HG03103 (cell line): ENCODE data around the gene SLC44A2.

ENCODE experiments used
- ATAC-seq: cut with Tn5 transposase; IDR thresholded peaks from one replicate; pipeline ENCODE4 v1.9.1; 2021; ENCODE audit warnings: low read depth; ENCODE audit not compliant: unreplicated experiment

The SLC44A2 gene

GRCh38 chr19:10625003-10625761, at the start of gene SLC44A2:
TSS of gene SLC44A2 (plus strand) at chr19:10625553. CDS start at chr19:10625634, 81 bp downstream.
- no peak for ATAC-seq

DNA sequence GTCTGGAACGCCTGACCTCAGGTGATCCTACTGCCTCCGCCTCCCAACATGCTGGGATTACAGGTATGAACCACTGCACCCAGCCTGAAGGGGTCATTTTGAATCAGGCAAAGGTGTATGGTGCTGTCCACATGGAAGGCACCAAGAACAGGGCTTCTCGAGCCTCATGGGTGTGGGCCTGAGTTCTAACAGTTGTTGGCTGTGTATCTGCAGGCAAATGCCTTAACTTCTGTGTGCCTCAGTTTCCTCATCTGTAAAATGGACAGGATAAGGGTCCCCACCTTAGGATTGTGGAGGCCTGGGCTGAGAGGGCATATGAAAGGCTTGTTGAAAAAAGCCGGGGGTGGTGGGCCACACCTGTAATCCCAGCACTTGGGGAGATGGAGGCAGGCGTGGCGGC, 47.4 kb upstream of the SLC44A2 start:
- no peak for ATAC-seq

DNA sequence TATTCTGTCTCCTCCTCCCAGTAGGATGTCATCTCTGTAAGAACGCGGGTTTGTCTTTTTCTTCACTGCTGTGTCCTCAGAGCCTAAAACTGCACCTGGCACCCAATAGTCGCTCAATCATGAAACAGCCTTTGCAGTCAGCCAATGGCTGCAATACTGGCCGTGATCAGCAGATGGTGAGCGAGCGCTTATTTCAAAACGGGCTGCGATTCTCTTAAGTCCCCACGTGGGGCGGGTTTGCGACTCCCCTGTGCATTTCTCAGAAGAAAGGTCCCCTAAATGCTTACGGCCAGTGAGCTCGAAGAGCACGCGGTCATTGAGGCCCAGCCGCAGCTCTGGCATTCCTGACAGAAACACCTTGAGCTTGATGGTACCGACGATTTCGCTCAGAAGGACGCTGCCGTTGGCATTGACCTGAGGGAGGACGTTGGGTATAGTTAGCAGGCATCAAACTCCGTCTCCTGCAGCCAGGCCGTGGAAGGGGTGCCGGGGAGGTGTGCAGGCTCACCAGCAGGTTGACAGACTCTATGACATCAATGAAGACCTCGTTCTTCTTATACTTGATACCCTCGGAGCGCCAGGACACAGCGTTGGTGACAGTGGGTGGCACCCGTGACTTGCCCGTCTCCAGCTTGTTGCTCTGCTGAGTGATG, 44.2 kb upstream of the SLC44A2 start:
- no peak for ATAC-seq

- ATAC-seq, result no peak
These were observed 43.3 kb upstream of the SLC44A2 start for GRCh38 chr19:10582091-10582490.

DNA sequence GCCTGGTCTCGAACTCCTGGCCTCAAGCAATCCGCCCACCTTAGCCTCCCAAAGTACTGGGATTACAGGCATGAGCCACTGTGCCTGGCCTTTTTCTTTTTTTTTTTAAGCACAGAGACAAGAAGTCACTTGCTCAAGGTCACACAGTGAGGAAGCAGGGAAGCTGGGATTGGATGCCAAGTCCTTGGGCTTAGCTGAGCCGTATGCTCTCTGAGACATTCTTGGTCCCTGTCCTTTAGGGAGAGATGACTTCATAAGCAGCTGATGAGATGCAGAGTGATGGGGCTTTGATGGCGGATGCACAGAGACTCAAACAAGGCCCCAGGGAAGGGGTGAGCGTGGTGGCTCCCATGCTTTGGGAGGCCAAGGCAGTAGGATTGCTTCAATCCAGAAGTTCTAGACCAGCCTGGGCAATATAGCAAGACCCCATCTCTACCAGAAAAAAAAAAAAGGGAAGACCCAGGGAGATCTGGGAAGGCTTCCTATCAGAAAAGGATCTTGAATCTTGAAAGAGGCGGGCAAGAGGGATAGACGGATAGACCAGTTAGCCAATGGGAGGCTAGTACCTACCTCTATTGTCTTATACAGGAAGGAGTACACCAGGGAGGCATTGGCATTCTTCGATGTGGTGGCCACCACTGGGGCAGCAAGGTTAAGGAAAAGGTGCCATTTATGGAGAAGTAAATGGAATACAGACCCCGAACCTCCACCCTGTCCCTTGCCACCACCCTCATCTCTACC, 42.1 kb upstream of the SLC44A2 start:
- no peak for ATAC-seq

GRCh38 chr19:10586396-10586795, 39.0 kb upstream of the SLC44A2 start:
- ATAC-seq, result no peak

- ATAC-seq, result no peak
These were observed 38.1 kb upstream of the SLC44A2 start, which contains the start of gene AP1M2 for GRCh38 chr19:10587022-10587838. TSS of gene AP1M2 (minus strand) at chr19:10587312. CDS start at chr19:10587231, 81 bp downstream.

DNA sequence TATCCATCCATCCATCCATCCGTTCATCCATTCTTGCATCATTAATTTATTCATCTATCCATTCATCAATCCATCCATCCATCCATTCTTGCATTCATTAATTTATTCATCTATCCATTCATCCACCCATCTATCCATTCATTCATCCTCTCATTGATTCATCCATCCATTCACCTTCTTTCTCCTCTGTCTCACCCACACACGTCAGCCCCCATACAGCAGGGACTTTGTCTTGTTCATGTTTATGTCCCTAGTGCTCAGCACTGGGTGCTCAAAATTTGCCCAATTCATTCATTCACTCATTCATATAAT, 37.6 kb upstream of the SLC44A2 start:
- ATAC-seq, result no peak

GRCh38 chr19:10593148-10593547, 32.2 kb upstream of the SLC44A2 start:
- no peak for ATAC-seq

DNA sequence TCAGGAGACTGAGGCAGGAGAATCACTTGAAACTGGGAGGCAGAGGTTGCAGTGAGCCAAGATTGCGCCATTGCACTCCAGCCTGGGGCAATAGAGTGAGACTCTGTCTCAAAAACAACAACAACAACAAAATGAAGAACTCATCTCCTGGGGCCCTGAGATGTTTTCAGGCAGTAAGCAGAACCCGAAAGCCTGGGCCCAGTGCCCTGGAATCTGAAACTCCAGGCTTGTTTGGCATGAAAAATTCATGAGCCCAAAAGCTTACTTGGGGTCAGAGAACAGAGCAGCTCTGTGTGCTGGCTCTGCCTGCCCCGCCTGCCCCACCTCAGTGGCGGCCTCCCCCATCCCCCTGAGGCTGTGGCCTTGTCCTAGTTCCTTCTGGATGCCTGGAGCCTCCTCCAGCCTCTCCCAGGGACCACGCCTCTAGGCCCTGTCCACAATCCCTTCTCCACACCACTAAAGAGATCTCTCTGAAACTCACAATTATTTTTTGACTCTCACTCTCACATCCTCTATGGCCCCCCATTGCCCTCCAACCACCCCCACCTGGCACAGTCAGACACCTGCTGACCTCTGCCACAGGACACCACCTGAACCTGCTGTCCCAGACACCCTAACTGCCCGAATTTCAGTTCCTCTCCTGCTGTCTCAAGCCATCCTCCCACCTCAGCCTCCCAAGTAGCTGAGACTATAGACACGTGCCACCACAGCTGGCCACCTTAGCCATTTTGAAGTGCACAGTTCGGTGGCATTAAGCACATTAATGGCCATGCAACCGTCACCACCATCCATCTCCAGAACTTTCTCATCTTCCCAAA, 31.3 kb upstream of the SLC44A2 start:
- no peak for ATAC-seq

DNA sequence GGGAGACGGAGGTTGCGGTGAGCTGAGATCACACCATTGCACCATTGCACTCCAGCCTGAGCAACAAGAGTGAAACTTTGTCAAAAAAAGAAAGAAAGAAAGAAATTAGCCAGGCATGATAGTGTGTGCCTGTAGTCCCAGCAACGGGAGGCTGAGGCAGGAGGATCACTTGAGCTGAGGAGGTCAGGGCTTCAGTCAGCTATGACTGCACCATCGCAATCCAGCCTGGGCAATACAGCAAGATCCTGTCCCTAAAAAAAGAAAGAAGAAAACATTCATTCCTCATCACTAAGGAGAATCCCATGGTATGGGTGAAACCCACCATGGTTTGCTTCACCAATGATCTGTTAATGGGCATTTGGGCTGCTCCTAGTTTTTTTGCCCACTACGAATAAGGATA, 25.2 kb upstream of the SLC44A2 start:
- no peak for ATAC-seq

DNA sequence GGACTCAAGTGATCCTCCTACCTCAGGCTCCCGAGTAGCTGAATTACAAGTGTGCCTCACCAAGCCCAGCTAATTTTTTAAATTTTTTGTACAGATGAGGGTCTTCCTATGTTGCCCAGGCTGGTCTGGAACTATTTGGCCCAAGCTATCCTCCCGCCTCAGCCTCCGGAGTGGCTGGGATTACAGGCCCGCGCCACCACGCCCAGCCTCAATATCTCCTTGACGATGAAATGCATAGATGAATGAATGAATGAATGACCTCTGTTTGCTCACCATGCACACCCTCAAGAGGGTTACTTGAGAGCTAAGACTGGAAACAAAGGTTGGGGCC, 23.4 kb upstream of the SLC44A2 start:
- ATAC-seq, result no peak

- peak; percentile 66 for ATAC-seq
These were observed 22.8 kb upstream of the SLC44A2 start for GRCh38 chr19:10602330-10603083.

DNA sequence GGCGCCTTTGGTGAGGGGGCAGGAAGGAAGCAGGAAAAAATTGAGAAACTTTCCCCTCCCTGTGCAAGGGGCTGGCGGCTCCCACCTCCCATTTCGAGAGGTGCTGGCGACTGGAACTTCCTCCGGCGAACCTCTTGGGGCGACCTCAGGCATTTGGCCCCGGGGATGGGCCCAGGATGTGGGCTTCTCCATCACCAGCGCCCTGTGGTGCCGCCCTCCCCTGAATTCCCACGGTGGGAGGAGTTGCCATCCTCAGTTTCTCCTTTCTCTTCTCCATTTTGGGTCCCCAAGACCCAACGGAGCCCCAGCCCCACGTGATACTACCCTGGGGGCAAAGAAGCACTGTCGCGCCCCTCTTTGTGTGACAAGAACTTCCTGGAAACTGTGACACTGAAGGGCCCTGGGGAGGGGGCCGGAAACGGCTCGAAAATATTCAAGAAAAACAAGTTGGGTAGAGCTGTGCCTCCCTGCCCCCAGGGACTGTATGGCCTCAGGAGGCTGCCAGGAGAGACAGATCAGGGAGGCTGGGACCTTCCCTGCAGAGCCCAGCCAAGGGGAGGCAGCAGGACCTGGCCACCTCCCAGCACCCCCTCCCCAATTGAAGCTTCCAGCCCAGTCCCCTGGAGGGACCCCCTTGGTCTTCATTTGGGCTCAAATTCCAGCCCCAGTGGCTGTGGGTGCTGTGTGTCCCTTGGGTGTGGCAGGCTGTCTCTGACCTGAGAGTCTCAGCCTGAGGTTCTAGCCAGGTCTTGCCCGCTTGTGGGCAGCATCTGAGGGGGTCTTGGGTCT, 22.1 kb upstream of the SLC44A2 start:
- no peak for ATAC-seq

- ATAC-seq, result no peak
These were observed 21.4 kb upstream of the SLC44A2 start for GRCh38 chr19:10603873-10604459.

DNA sequence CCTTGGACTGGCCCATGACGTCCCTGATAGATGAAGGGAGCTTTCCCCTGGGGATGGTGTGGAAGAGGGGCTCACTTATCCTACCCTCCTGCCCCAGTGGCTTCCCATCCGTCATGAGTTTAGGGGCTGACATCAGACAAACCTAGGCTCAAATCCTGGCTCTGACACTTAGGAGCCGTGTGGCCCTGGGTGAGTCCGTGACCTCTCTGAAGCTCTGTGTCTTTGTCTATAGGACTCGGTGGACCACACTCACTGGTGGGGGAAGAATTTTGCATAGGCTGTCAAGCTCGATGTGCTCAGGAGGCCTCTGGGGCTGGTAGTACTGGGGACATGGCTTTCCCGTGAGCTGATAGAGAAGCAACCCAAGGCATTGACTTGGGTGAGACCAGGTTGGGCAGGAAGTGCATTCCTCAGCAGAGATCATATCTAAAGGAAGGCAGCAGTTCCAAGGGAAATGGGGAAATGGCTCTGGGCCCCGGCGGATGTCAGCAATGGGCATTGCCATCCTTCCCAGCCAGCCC, 20.8 kb upstream of the SLC44A2 start:
- ATAC-seq, result no peak

DNA sequence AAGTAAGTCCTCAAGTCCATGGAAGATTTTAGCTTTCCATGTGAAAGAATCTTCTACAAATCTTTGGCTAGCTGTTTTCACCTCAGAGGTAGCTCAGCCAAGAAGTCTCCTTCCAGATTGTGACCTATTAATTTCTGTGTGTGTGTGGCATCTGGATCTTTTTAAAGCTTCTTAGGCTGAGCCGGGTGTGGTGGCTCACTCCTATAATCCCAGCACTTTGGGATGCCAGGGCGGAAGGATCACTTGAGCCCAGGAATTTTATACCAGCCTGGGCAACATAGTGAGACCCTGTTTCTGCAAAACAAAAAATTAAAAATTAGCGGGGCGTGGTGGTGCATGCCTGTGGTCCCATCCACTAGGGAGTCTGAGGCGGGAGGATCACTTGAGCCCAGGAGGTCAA, 13.4 kb upstream of the SLC44A2 start:
- ATAC-seq, result no peak

GRCh38 chr19:10612499-10613119, 12.7 kb upstream of the SLC44A2 start:
- ATAC-seq, result no peak
